Fibroblast of lung (primary cell): Measurements from ENCODE around the gene CACTIN. TPM values are rescaled to one million over a fixed set of nuclear protein-coding genes. Genes with fewer than 3 reads are reported as not detected.
A peak's percentile ranks its signal among the peaks of the same experiment; 100 is the strongest.
"Not testable (repeated sequence)": the region's sequence is repeated elsewhere in the genome, so short reads cannot be mapped to it uniquely, and the experiment has no call there.

Experiments
- DNase-seq, 2 donors: peaks; one replicate each; pipeline versions ENCODE4 v3.0.0 to v3.0.0-alpha.2; 2010; ENCODE audit warnings: low read depth in 2 of 2
- H2AFZ ChIP-seq: 2 replicates; pipeline ENCODE4 v1.5.1; 2012; ENCODE audit warnings: low read length, control low read depth, inconsistent platforms
- H3K27ac ChIP-seq: 2 replicates; pipeline ENCODE4 v1.5.1; 2011; ENCODE audit warnings: low read length, control low read depth; ENCODE audit not compliant: insufficient read depth
- H3K27me3 ChIP-seq: 2 replicates; pipeline ENCODE4 v1.5.1; 2011; ENCODE audit warnings: mild to moderate bottlenecking, low read length; ENCODE audit not compliant: control insufficient read depth, insufficient read depth
- H3K36me3 ChIP-seq: 2 replicates; pipeline ENCODE4 v1.5.1; 2011; ENCODE audit warnings: low read length; ENCODE audit not compliant: control insufficient read depth, insufficient read depth
- H3K4me1 ChIP-seq: 2 replicates; pipeline ENCODE4 v1.5.1; 2011; ENCODE audit warnings: low read length; ENCODE audit not compliant: control insufficient read depth, insufficient read depth; ENCODE audit errors: extremely low read depth
- H3K4me2 ChIP-seq: 2 replicates; pipeline ENCODE4 v1.5.1; 2011; ENCODE audit warnings: low read length, control low read depth; ENCODE audit not compliant: insufficient read depth; ENCODE audit errors: extremely low read depth
- H3K4me3 ChIP-seq, 4 experiments: fragments of 200-600 bp in 1 of 4; sonication (generic) in 1 of 4; replicated peaks in 1 of 4; 2 replicates each; pipeline ENCODE4 v1.5.1; 2011 to 2016; ENCODE audit warnings: low read length in 4 of 4, low read depth in 3 of 4, mild to moderate bottlenecking in 3 of 4, control low read depth in 2 of 4, inconsistent platforms in 1 of 4, mixed read lengths in 1 of 4; ENCODE audit not compliant: insufficient read depth in 1 of 4; ENCODE audit errors: control extremely low read depth in 1 of 4
- H3K79me2 ChIP-seq: 2 replicates; pipeline ENCODE4 v1.5.1; 2012; ENCODE audit warnings: mild to moderate bottlenecking, low read length, inconsistent platforms; ENCODE audit not compliant: control insufficient read depth, insufficient read depth
- H3K9ac ChIP-seq: 2 replicates; pipeline ENCODE4 v1.5.1; 2011; ENCODE audit warnings: mild to moderate bottlenecking, low read length, control low read depth; ENCODE audit not compliant: insufficient read depth
- H3K9me3 ChIP-seq: 2 replicates; pipeline ENCODE4 v1.5.1; 2012; ENCODE audit warnings: low read depth, low read length; ENCODE audit not compliant: control insufficient read depth, insufficient read depth
- H4K20me1 ChIP-seq: 2 replicates; pipeline ENCODE4 v1.5.1; 2011; ENCODE audit warnings: low read length; ENCODE audit not compliant: control insufficient read depth, insufficient read depth; ENCODE audit errors: extremely low read depth
- EZH2 ChIP-seq: IDR thresholded peaks from 2 replicates; pipeline ENCODE4 v1.5.1; 2012; ENCODE audit warnings: low read length, control low read depth, mild to moderate bottlenecking; ENCODE audit errors: missing control alignments
- polyA plus RNA-seq, 2 donors: library from polyadenylated mRNA; depleted of rRNA in 1 of 2; stranded (reverse) in 1 of 2; unstranded in 1 of 2; fragments of >200 nt; gene quantifications; 2 replicates each; pipeline ENCODE4 v1.2.1, GENCODE V29; 2011 to 2012; ENCODE audit warnings: missing spikeins in 1 of 2
- total RNA-seq: library from RNA; depleted of rRNA; stranded (reverse); fragments of >200 nt; gene quantifications from 2 replicates; pipeline ENCODE4 v1.2.1, GENCODE V29; 2014
- TF ChIP-seq, protein P1 (sequence below), 2 donors: IDR thresholded peaks in 1 of 2; conservative IDR thresholded peaks in 1 of 2; 1 replicate in 1 of 2; 2 replicates in 1 of 2; pipeline ENCODE4 v1.5.1; 2011 to 2012; ENCODE audit warnings: low read length in 2 of 2, control low read depth in 1 of 2, inconsistent platforms in 1 of 2, low read depth in 1 of 2, mild to moderate bottlenecking in 1 of 2

Gene CACTIN
- total and polyA plus RNA-seq, 2 donors (not counting 1 experiment from before 2014, with no cell fraction given) = 6.7 to 19.7 TPM

DNA sequence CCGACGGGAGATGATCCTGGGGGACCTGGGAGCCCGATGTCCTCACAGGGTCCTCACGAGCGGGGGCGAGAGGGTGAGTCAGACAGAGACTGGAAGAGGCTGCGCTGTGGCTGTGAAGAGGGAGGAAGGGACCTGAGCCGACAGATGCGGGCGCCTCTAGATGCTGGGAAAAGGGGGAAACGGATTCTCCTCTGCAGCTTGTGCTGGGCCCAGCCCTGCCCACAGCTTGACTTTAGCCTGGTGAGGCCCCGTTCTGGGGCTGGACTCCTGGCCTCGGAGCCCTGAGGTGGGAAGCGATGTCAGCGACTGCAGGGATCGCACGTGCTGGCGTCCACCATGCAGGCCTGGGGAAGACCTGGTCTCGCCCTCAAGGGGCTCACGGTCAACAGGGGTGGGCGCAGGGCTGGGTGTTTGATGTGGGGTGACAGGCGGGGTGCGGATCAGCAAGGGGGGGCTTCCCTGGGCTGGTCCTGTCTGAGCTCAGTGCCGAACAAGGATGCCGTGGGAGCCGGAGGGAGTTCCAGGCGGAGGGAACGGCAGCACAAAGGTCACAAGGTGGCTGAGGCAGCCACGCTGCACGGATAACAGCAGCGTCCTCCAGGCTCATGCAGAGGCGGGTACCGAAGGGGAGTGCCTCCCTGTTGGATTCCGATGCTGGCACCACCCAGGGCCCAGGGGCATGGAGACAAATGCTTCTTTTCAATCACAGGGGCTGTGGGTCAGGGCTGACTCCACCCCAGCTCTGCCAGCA, 41.9 kb upstream of the CACTIN start:
- Histone ChIP-seq H3K9ac (no peak overlapping the region), H2AFZ (no peak overlapping the region), H3K4me1 (peaks cover 23% of the 10 kb centered on the region), H3K27ac (no peak overlapping the region), H3K4me2 (no peak overlapping the region), H4K20me1 (no peaks in the 10 kb centered on the region), H3K36me3 (peaks cover 11% of the 10 kb centered on the region), H3K27me3 (no peaks in the 10 kb centered on the region), H3K79me2 (no peaks in the 10 kb centered on the region), H3K9me3 (no peaks in the 10 kb centered on the region), H3K4me3 (no peak overlapping the region)
- DNase-seq = peak in 1 of 2 donors; percentile 51
- TF ChIP-seq EZH2 = no peak
- TF ChIP-seq, protein P1, sequence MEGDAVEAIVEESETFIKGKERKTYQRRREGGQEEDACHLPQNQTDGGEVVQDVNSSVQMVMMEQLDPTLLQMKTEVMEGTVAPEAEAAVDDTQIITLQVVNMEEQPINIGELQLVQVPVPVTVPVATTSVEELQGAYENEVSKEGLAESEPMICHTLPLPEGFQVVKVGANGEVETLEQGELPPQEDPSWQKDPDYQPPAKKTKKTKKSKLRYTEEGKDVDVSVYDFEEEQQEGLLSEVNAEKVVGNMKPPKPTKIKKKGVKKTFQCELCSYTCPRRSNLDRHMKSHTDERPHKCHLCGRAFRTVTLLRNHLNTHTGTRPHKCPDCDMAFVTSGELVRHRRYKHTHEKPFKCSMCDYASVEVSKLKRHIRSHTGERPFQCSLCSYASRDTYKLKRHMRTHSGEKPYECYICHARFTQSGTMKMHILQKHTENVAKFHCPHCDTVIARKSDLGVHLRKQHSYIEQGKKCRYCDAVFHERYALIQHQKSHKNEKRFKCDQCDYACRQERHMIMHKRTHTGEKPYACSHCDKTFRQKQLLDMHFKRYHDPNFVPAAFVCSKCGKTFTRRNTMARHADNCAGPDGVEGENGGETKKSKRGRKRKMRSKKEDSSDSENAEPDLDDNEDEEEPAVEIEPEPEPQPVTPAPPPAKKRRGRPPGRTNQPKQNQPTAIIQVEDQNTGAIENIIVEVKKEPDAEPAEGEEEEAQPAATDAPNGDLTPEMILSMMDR (conservative IDR thresholded peaks at IDR 0.05 in 1 of 2, IDR thresholded peaks at IDR 0.05 in 1 of 2; ENCODE audit: low read depth in 1 of 2, low read length in 2 of 2) = no peak

DNA sequence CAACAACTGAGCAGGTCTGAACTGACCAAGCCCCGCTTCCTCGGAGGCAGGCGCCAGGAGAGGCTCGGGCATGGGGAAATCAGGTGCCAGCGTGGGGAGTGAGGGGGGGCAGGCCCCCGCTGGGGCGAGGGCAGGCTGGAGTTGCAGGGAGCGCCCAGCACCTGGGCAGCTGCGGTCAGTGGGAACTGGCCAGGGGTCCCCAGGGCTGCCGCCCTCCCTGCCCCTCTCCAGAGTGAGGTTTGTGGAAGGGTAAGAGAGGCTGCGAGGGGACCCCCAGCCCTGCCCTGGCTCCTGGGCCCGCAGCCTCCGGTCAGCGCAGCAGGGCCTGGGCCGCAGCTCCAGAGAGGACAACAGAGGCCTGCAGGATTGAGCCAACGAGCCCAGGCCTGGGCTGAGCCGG, 41.2 kb upstream of the CACTIN start:
- Histone ChIP-seq H3K4me2 (no peak overlapping the region), H3K27ac (no peak overlapping the region), H4K20me1 (no peaks in the 10 kb centered on the region), H3K36me3 (peaks cover 12% of the 10 kb centered on the region), H2AFZ (no peak overlapping the region), H3K27me3 (no peaks in the 10 kb centered on the region), H3K4me3 (no peak overlapping the region), H3K9me3 (no peaks in the 10 kb centered on the region), H3K79me2 (no peaks in the 10 kb centered on the region), H3K9ac (no peak overlapping the region), H3K4me1 (peaks cover 23% of the 10 kb centered on the region)
- no peak for DNase-seq
- TF ChIP-seq EZH2 = no peak
- TF ChIP-seq, protein P1 (conservative IDR thresholded peaks at IDR 0.05 in 1 of 2, IDR thresholded peaks at IDR 0.05 in 1 of 2; ENCODE audit: low read depth in 1 of 2, low read length in 2 of 2) = no peak

DNA sequence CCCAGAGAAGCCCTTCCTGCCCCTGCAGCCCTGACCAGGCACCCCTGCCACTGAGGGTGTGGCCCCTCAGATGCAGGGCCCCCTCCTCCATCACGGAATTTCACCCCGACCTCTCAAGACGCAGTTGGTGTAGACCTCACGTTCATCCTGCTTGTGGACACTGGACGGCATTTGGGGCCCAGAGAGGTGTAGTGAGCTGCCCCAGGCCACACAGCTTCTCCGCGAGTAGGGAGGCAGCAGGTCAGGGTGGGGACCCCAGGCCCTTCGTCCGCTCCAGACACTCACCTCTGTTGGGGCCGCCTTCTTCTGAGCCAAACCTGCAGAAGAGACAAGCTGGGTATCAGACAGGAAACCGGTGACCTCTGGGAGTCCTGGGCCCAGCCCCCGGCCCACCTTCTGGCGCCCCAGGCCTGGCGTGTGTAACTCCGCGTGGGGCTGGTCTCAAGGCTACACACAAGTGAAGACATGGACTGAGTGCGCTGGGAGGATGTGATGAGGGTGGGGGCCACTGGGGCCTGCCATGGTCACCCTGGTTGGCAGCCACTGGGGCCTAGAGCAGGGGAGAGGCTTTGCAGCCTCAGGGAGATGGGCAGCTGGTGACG, 40.5 kb upstream of the CACTIN start:
- TF ChIP-seq, protein P1 (conservative IDR thresholded peaks at IDR 0.05 in 1 of 2, IDR thresholded peaks at IDR 0.05 in 1 of 2; ENCODE audit: low read depth in 1 of 2, low read length in 2 of 2) = no peak
- no peak for TF ChIP-seq EZH2
- no peaks in the 10 kb centered on the region for H4K20me1 ChIP-seq
- no peak overlapping the region for H3K4me2 ChIP-seq
- no peaks in the 10 kb centered on the region for H3K27me3 ChIP-seq
- no peak overlapping the region for H3K9ac ChIP-seq
- H3K27ac ChIP-seq = no peak overlapping the region
- H3K36me3 ChIP-seq = peaks cover 12% of the 10 kb centered on the region
- no peak for DNase-seq
- no peaks in the 10 kb centered on the region for H3K9me3 ChIP-seq
- peaks cover 21% of the 10 kb centered on the region for H3K4me1 ChIP-seq
- H3K79me2 ChIP-seq = no peaks in the 10 kb centered on the region
- H2AFZ ChIP-seq = no peak overlapping the region
- H3K4me3 ChIP-seq = no peak overlapping the region

DNA sequence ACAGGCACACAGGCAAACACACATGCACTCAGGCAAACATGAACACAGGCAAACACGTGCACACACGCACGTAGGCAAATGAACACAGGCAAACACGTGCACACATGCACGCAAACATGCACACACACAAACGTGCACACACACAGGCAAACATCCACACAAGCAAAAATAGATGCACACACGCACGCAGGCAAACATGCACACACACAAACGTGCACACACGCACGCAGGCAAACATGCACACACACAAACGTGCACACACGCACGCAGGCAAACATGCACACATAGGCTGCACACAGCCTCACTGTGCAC, 39.9 kb upstream of the CACTIN start:
- H3K79me2 ChIP-seq, H4K20me1 ChIP-seq, H2AFZ ChIP-seq, H3K4me2 ChIP-seq, H3K4me3 ChIP-seq, DNase-seq, H3K27me3 ChIP-seq, H3K9ac ChIP-seq, H3K9me3 ChIP-seq, H3K27ac ChIP-seq: not testable (repeated sequence)
- H3K36me3 ChIP-seq = peaks cover 15% of the 10 kb centered on the region
- peaks cover 14% of the 10 kb centered on the region for H3K4me1 ChIP-seq
